Measurements from ENCODE around the gene HPN. TPM values are rescaled to one million over a fixed set of nuclear protein-coding genes. Genes with fewer than 3 reads are reported as not detected.

HPN gene
- total and polyA plus RNA-seq, 2 of the 13 experiments (the other 11 are each of a cell fraction or from before 2014, with no cell fraction given): 46.7 to 261 TPM

GRCh38 chr19:35042056-35042730, 672 bp downstream of the HPN start (continued):
- TF ChIP-seq, protein P1, sequence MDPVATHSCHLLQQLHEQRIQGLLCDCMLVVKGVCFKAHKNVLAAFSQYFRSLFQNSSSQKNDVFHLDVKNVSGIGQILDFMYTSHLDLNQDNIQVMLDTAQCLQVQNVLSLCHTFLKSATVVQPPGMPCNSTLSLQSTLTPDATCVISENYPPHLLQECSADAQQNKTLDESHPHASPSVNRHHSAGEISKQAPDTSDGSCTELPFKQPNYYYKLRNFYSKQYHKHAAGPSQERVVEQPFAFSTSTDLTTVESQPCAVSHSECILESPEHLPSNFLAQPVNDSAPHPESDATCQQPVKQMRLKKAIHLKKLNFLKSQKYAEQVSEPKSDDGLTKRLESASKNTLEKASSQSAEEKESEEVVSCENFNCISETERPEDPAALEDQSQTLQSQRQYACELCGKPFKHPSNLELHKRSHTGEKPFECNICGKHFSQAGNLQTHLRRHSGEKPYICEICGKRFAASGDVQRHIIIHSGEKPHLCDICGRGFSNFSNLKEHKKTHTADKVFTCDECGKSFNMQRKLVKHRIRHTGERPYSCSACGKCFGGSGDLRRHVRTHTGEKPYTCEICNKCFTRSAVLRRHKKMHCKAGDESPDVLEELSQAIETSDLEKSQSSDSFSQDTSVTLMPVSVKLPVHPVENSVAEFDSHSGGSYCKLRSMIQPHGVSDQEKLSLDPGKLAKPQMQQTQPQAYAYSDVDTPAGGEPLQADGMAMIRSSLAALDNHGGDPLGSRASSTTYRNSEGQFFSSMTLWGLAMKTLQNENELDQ (CRISPR knock-in tag; IDR thresholded peaks at IDR 0.05; ENCODE audit: borderline replicate concordance): no peak
- TF ChIP-seq ZBTB43 (CRISPR knock-in tag; conservative IDR thresholded peaks at IDR 0.05) (no peak), ZNF331 (CRISPR knock-in tag; IDR thresholded peaks at IDR 0.05) (peak; percentile 39; the same call in 1 of the 2 replicates), ZNF33A (CRISPR knock-in tag; IDR thresholded peaks at IDR 0.05; ENCODE audit: borderline replicate concordance) (no peak), ZMYM2 (CRISPR knock-in tag; IDR thresholded peaks at IDR 0.05) (no peak), MXD1 (CRISPR knock-in tag; IDR thresholded peaks at IDR 0.05) (no peak; the same call in 1 of the 2 replicates), ZNF781 (CRISPR knock-in tag; IDR thresholded peaks at IDR 0.05; ENCODE audit: borderline replicate concordance, not compliant biosample characterization) (no peak), ATM (IDR thresholded peaks at IDR 0.05; ENCODE audit: borderline replicate concordance) (no peak), ZXDC (CRISPR knock-in tag; IDR thresholded peaks at IDR 0.05) (no peak), SMAD9 (CRISPR knock-in tag; IDR thresholded peaks at IDR 0.05) (0 out of 2 replicates have a peak, but pooled peaks have one; percentile 74), ZNF839 (CRISPR knock-in tag; IDR thresholded peaks at IDR 0.05; ENCODE audit: borderline replicate concordance) (no peak), ZNF160 (CRISPR knock-in tag; IDR thresholded peaks at IDR 0.05) (0 out of 2 replicates have a peak, but pooled peaks have one; percentile 26), ZNF629 (CRISPR knock-in tag; conservative IDR thresholded peaks at IDR 0.05) (0 out of 2 replicates have a peak, but pooled peaks have one; percentile 45), NFIC (IDR thresholded peaks at IDR 0.05; ENCODE audit: low read length) (no peak), HMGA1 (CRISPR knock-in tag; conservative IDR thresholded peaks at IDR 0.05) (no peak), SUZ12 (IDR thresholded peaks at IDR 0.05; ENCODE audit: low read depth, low read length) (no peak), ATF7 (IDR thresholded peaks at IDR 0.05) (no peak), ATF7 (CRISPR knock-in tag; IDR thresholded peaks at IDR 0.05) (no peak), PRPF4 (IDR thresholded peaks at IDR 0.05; ENCODE audit: low read depth, low read length, poor library complexity, severe bottlenecking) (no peak)
- TF ChIP-seq, protein P2, sequence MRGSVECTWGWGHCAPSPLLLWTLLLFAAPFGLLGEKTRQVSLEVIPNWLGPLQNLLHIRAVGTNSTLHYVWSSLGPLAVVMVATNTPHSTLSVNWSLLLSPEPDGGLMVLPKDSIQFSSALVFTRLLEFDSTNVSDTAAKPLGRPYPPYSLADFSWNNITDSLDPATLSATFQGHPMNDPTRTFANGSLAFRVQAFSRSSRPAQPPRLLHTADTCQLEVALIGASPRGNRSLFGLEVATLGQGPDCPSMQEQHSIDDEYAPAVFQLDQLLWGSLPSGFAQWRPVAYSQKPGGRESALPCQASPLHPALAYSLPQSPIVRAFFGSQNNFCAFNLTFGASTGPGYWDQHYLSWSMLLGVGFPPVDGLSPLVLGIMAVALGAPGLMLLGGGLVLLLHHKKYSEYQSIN (CRISPR knock-in tag; IDR thresholded peaks at IDR 0.05; ENCODE audit: borderline replicate concordance): no peak
- TF ChIP-seq, protein P3, sequence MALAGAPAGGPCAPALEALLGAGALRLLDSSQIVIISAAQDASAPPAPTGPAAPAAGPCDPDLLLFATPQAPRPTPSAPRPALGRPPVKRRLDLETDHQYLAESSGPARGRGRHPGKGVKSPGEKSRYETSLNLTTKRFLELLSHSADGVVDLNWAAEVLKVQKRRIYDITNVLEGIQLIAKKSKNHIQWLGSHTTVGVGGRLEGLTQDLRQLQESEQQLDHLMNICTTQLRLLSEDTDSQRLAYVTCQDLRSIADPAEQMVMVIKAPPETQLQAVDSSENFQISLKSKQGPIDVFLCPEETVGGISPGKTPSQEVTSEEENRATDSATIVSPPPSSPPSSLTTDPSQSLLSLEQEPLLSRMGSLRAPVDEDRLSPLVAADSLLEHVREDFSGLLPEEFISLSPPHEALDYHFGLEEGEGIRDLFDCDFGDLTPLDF (CRISPR knock-in tag; IDR thresholded peaks at IDR 0.05): no peak
